SU-DHL-6 (cell line): Measurements from ENCODE around the gene CRKL.

ENCODE experiments used
- H2AFZ ChIP-seq: fragments of 200-600 bp; sonication (generic); 2 replicates; pipeline ENCODE4 v1.6.1; 2014; ENCODE audit warnings: low read depth, mild to moderate bottlenecking, moderate library complexity, mixed read lengths, antibody characterized with exemption, low read length; ENCODE audit not compliant: severe bottlenecking
- H3F3A ChIP-seq: fragments of 200-600 bp; shearing (Covaris generic); 2 replicates; pipeline ENCODE4 v1.6.0; 2016; ENCODE audit warnings: antibody characterized with exemption, mild to moderate bottlenecking; ENCODE audit not compliant: insufficient read depth
- H3K27ac ChIP-seq: fragments of 200-600 bp; sonication (generic); 2 replicates; pipeline ENCODE4 v1.5.1; 2016; ENCODE audit warnings: low read depth, mild to moderate bottlenecking, low read length, moderate library complexity, mixed read lengths
- H3K27me3 ChIP-seq: fragments of 200-600 bp; sonication (generic), shearing (Covaris generic); 2 replicates; pipeline ENCODE4 v1.6.0; 2014; ENCODE audit warnings: mild to moderate bottlenecking, low read length
- H3K36me3 ChIP-seq: fragments of 200-600 bp; sonication (generic); 2 replicates; pipeline ENCODE4 v1.6.1; 2014; ENCODE audit warnings: mild to moderate bottlenecking, low read length, mixed read lengths
- H3K4me2 ChIP-seq: fragments of 300-600, 200-600 bp; shearing (Covaris generic), sonication (generic); 2 replicates; pipeline ENCODE4 v1.6.0; 2014; ENCODE audit warnings: low read length, low read depth, mild to moderate bottlenecking; ENCODE audit not compliant: poor library complexity, severe bottlenecking
- H3K4me3 ChIP-seq: fragments of 200-600 bp; sonication (generic); 2 replicates; pipeline ENCODE4 v1.5.1; 2014; ENCODE audit warnings: antibody characterized with exemption, low read length, mild to moderate bottlenecking, mixed read lengths; ENCODE audit not compliant: insufficient read depth, poor library complexity, severe bottlenecking
- H3K79me2 ChIP-seq: fragments of 200-600 bp; sonication (generic); 2 replicates; pipeline ENCODE4 v1.6.1; 2014; ENCODE audit warnings: mild to moderate bottlenecking, low read length, moderate library complexity; ENCODE audit not compliant: insufficient read depth
- H3K9ac ChIP-seq: fragments of 200-600 bp; sonication (generic); 2 replicates; pipeline ENCODE4 v1.7.0; 2014; ENCODE audit warnings: mild to moderate bottlenecking, low read length
- H3K9me2 ChIP-seq: fragments of 200-600 bp; sonication (generic); replicated peaks from 2 replicates; pipeline ENCODE4 v1.6.1; 2014; ENCODE audit warnings: low read length; ENCODE audit not compliant: insufficient read depth
- H3K9me3 ChIP-seq: fragments of 200-600 bp; sonication (generic); 2 replicates; pipeline ENCODE4 v1.6.1; 2014; ENCODE audit warnings: low read length, mixed read lengths; ENCODE audit not compliant: insufficient read depth
- H4K20me1 ChIP-seq: fragments of 200-600 bp; sonication (generic); 2 replicates; pipeline ENCODE4 v1.6.1; 2014; ENCODE audit warnings: low read depth, mild to moderate bottlenecking, antibody characterized with exemption, low read length, moderate library complexity, mixed read lengths
- EZH2phosphoT487 ChIP-seq: fragments of 200-600 bp; sonication (generic), shearing (Covaris generic); conservative IDR thresholded peaks from 2 replicates; pipeline ENCODE4 v1.6.1; 2018; ENCODE audit warnings: mild to moderate bottlenecking, antibody characterized with exemption, low read length, moderate library complexity, mixed read lengths
- TF ChIP-seq, protein P1 (sequence below): fragments of 200-600 bp; sonication (generic); IDR thresholded peaks from one replicate; pipeline ENCODE4 v1.5.1; 2017; ENCODE audit warnings: antibody characterized with exemption, mild to moderate bottlenecking, low read length, moderate library complexity; ENCODE audit not compliant: insufficient read depth, poor library complexity, severe bottlenecking

The CRKL gene

DNA sequence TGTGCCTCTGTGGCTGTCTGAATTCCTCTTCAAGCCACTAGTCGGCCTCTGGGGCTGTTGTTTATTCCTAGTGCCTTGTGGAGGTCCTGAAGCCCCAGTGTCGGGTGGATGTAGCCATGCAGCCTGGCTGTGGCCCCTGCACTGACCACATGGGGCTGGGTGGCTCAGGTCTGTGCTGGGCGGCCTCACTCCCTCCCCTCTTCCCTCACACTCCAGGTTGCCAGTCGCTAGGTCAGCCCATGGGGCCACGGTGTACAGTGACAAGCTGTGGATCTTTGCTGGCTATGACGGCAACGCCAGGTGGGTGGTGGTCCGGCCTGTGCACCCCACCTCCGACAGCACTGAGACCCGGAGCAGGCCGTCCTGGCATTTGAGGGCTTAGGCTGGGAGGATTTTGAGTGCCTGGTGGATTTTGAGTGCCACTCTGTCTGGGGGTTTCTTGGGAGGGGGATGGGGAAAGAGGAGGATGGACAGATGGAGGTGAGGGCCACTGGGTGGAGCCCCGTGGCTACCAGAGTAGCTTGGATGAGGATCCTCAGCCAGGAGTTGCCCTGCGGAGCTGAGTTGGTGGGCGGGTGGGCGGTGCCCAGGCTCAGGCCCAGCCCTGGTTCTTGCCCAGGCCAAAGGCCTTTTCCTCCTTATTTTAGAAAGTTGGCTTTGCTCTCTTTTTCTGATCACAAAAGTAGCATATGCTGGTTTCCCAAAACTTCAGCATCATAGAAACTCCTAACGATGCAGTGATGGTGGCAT is 71.5 kb downstream of the CRKL start:
- H3K4me3 ChIP-seq: no peak overlapping the region
- no peaks in the 10 kb centered on the region for H3K79me2 ChIP-seq
- no peak overlapping the region for H3K4me2 ChIP-seq
- H4K20me1 ChIP-seq: no peaks in the 10 kb centered on the region
- no peak overlapping the region for H3K27ac ChIP-seq
- H3F3A ChIP-seq: no peaks in the 10 kb centered on the region
- H3K36me3 ChIP-seq: no peaks in the 10 kb centered on the region
- no peaks in the 10 kb centered on the region for H3K27me3 ChIP-seq
- H3K9me3 ChIP-seq: no peaks in the 10 kb centered on the region
- H3K9me2 ChIP-seq: no peaks in the 10 kb centered on the region
- H2AFZ ChIP-seq: no peak overlapping the region
- TF ChIP-seq, protein P1, sequence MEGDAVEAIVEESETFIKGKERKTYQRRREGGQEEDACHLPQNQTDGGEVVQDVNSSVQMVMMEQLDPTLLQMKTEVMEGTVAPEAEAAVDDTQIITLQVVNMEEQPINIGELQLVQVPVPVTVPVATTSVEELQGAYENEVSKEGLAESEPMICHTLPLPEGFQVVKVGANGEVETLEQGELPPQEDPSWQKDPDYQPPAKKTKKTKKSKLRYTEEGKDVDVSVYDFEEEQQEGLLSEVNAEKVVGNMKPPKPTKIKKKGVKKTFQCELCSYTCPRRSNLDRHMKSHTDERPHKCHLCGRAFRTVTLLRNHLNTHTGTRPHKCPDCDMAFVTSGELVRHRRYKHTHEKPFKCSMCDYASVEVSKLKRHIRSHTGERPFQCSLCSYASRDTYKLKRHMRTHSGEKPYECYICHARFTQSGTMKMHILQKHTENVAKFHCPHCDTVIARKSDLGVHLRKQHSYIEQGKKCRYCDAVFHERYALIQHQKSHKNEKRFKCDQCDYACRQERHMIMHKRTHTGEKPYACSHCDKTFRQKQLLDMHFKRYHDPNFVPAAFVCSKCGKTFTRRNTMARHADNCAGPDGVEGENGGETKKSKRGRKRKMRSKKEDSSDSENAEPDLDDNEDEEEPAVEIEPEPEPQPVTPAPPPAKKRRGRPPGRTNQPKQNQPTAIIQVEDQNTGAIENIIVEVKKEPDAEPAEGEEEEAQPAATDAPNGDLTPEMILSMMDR: no peak
- TF ChIP-seq EZH2phosphoT487: no peak
- H3K9ac ChIP-seq: no peak overlapping the region

DNA sequence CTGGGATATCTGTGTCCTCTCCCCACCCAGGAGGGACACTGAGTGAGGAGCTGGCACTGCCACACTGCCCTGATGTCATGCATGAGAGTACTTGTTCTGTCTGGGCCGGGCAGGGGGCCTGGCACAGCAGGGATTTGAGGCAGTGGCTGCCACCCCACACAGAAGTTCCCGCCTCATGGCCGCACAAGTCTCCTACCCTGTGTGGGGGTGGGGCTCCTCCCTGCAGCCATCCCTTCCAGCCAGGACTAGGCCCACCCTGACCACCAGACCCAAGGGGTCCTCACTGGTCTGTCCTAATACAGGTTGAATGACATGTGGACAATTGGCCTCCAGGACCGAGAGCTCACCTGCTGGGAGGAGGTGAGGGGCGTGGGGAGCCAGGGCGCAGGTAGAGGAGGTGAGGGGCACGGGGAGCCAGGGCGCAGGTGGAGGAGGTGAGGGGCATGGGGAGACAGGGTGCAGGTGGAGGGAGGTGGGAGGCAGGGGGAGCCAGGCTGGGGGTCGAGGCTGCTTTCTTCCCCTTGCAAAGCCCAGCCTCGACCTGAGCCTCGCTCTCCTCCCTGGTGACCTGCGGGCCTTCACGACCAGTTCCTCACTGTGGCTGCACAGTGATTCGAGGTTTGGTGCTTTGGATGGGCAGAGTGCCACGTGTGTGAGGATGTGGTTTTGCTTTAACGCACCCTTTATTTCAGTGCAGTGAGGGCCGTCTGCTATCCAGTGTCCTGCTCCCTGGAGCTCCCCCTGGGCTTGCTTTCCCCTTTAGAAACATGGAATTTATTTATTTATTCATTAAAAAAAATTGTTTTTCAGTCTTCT is 72.3 kb downstream of the CRKL start:
- Histone ChIP-seq H3K36me3 (no peaks in the 10 kb centered on the region), H3K4me2 (no peak overlapping the region), H2AFZ (no peak overlapping the region), H3K9me3 (no peaks in the 10 kb centered on the region), H4K20me1 (no peaks in the 10 kb centered on the region), H3K9ac (no peak overlapping the region), H3K27ac (no peak overlapping the region), H3K79me2 (no peaks in the 10 kb centered on the region), H3F3A (no peaks in the 10 kb centered on the region), H3K9me2 (no peaks in the 10 kb centered on the region), H3K27me3 (no peaks in the 10 kb centered on the region), H3K4me3 (no peak overlapping the region)
- TF ChIP-seq, protein P1: no peak
- TF ChIP-seq EZH2phosphoT487: no peak

DNA sequence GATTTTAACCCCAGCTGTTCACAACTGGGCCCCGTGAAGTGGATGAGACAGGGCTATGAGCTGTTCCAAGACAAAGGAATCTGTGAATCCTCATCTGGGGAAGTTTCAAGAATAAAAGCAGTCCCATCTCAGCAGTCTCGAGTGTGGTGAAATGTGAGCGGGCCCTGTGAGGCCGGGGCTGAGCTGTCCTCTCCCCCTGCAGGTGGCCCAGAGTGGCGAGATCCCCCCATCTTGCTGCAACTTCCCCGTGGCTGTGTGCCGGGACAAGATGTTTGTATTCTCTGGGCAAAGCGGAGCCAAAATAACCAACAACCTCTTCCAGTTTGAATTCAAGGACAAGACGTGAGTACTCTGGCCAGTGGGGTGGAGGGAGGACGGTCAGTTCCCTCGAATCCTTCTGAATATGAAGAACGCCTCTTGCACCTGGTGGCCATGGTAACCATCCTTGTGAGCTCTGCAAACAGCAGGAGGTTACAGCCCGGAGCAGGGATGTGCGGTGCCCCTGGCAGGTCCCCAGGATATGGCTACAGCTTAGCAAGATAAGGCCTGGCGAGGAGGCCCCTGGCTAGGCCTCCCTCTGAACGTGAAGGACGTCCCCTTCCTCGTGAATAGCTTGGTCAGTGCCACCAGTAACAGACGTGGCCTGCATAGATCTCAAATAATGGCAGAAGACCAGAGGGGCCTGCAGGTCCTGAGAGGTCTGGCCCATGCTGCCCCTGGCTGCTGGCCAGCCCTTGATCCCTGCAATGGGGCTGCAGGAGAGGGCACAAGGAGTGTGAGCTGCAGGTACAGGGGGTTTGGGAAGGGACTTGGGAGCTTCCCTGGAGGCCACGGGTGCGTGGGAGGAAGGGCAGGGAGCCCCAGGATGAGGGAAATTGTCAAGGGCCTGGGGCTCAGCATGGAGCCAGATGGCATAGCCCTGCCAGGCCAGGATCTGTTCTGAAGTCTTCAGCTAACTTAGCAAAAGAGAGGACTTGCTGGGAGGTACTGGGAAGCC is 73.3 kb downstream of the CRKL start:
- Histone ChIP-seq H3K27me3 (no peaks in the 10 kb centered on the region), H3K4me2 (no peak overlapping the region)
- TF ChIP-seq, protein P1: no peak
- no peak for TF ChIP-seq EZH2phosphoT487

More for the DNA sequence above, 73.3 kb downstream of the CRKL start:
- H3K36me3 ChIP-seq: no peaks in the 10 kb centered on the region
- no peaks in the 10 kb centered on the region for H4K20me1 ChIP-seq
- no peaks in the 10 kb centered on the region for H3K9me3 ChIP-seq
- H3K4me3 ChIP-seq: no peak overlapping the region
- no peaks in the 10 kb centered on the region for H3K79me2 ChIP-seq
- no peak overlapping the region for H2AFZ ChIP-seq
- no peaks in the 10 kb centered on the region for H3F3A ChIP-seq
- no peak overlapping the region for H3K27ac ChIP-seq
- no peak overlapping the region for H3K9ac ChIP-seq
- no peaks in the 10 kb centered on the region for H3K9me2 ChIP-seq
